Measurements from ENCODE around the gene KCNMA1. TPM values are rescaled to one million over a fixed set of nuclear protein-coding genes. Genes with fewer than 3 reads are reported as not detected.

Gene KCNMA1
- polyA plus RNA-seq, 1 of the 3 experiments (the other 2 are of a cell fraction): 107 TPM

GRCh38 chr10:77256346-77256745 lies 381.3 kb downstream of the KCNMA1 start:
- Histone ChIP-seq H3K79me2 (ENCODE audit: insufficient read depth) (no peaks in the 10 kb centered on the region), H2AFZ (ENCODE audit: low read depth) (no peak overlapping the region), H3K27me3 (ENCODE audit: insufficient read depth) (no peaks in the 10 kb centered on the region), H3K9me3 (no peaks in the 10 kb centered on the region), H4K20me1 (ENCODE audit: insufficient read depth) (no peaks in the 10 kb centered on the region), H3K4me3 (ENCODE audit: low read depth in 2 of 2, low read length in 1 of 2) (no peak overlapping the region), H3K4me2 (no peak overlapping the region), H3K9me2 (no peaks in the 10 kb centered on the region), H3K27ac (ENCODE audit: low read depth in 2 of 2, low read length in 1 of 2) (no peak overlapping the region), H3K9ac (no peak overlapping the region), H3K4me1 (ENCODE audit: control insufficient read depth in 1 of 2, insufficient read depth in 2 of 2, low read depth in 1 of 2, low read length in 1 of 2) (peaks cover 7 to 15% of the 10 kb centered on the region in 2 experiments; a peak in 2 of 4 replicates), H3K36me3 (replicated peaks in 1 of 2; ENCODE audit: control insufficient read depth in 1 of 2, insufficient read depth in 2 of 2, low read length in 1 of 2) (no peaks in the 10 kb centered on the region), H3F3A (replicated peaks; ENCODE audit: insufficient read depth) (peaks cover 4% of the 10 kb centered on the region)
- ChIA-PET CTCF (interaction anchor here (0.8 to 1.4 kb wide), 6 partner anchors 14 to 385 kb away, joined by 3 to 8 read pairs (median 4); no protein-coding TSS in a partner anchor), POLR2A (no interaction called here)
- 88% methylated on average over 2 of the region's 2 CpGs for WGBS (ENCODE audit: low lambda C conversion rate)
- DNase-seq: no peak
- no peak for TF ChIP-seq GABPA (IDR thresholded peaks at IDR 0.05; ENCODE audit: low read depth)
- no peak for TF ChIP-seq CHD2 (IDR thresholded peaks at IDR 0.05; ENCODE audit: low read length, partially characterized antibody)
- no peak for TF ChIP-seq RAD21 (IDR thresholded peaks at IDR 0.05; ENCODE audit: low read length)
- no peak for TF ChIP-seq RCOR1 (IDR thresholded peaks at IDR 0.05; ENCODE audit: low read length)
- no peak for TF ChIP-seq EZH2phosphoT487 (IDR thresholded peaks at IDR 0.05; ENCODE audit: borderline replicate concordance, low read depth)
- no peak for TF ChIP-seq MEF2A (IDR thresholded peaks at IDR 0.05; ENCODE audit: borderline replicate concordance, low read depth)
- no peak for TF ChIP-seq MXI1 (IDR thresholded peaks at IDR 0.05; ENCODE audit: low read depth, low read length)
- no peak for TF ChIP-seq FOSL2 (IDR thresholded peaks at IDR 0.05; ENCODE audit: borderline replicate concordance, low read depth)
- no peak for TF ChIP-seq USF1 (IDR thresholded peaks at IDR 0.05; ENCODE audit: borderline replicate concordance, low read depth)
- no peak for TF ChIP-seq USF2 (IDR thresholded peaks at IDR 0.05; ENCODE audit: borderline replicate concordance, low read depth, low read length)
- TF ChIP-seq IRF3 (IDR thresholded peaks at IDR 0.05; ENCODE audit: low read depth, low read length): no peak
- no peak for TF ChIP-seq SMC3 (IDR thresholded peaks at IDR 0.05; ENCODE audit: low read depth, low read length)
- no peak for TF ChIP-seq FOXJ3 (CRISPR knock-in tag; IDR thresholded peaks at IDR 0.05)
- TF ChIP-seq EP300 (IDR thresholded peaks at IDR 0.05; ENCODE audit: borderline replicate concordance in 1 of 2, low read depth in 1 of 2, low read length in 1 of 2): no peak
- TF ChIP-seq MAX (IDR thresholded peaks at IDR 0.05; ENCODE audit: low read depth): no peak
- no peak for TF ChIP-seq SIN3A (IDR thresholded peaks at IDR 0.05; ENCODE audit: borderline replicate concordance, low read depth, low read length)
- TF ChIP-seq NRF1 (IDR thresholded peaks at IDR 0.05; ENCODE audit: low read depth, low read length): no peak
- TF ChIP-seq ELF1 (IDR thresholded peaks at IDR 0.05): no peak
- TF ChIP-seq RFX5 (IDR thresholded peaks at IDR 0.05; ENCODE audit: low read length): no peak

Data from SK-N-SH (cell line).